ENCODE measurements around the gene ATXN2. TPM values are rescaled to one million over a fixed set of nuclear protein-coding genes. Genes with fewer than 3 reads are reported as not detected.

Gene ATXN2
- total and polyA plus RNA-seq, 9 of the 15 experiments (the other 6 are each of a cell fraction or from before 2014, with no cell fraction given): 16.8 to 67.8 (median 29.3) TPM

DNA sequence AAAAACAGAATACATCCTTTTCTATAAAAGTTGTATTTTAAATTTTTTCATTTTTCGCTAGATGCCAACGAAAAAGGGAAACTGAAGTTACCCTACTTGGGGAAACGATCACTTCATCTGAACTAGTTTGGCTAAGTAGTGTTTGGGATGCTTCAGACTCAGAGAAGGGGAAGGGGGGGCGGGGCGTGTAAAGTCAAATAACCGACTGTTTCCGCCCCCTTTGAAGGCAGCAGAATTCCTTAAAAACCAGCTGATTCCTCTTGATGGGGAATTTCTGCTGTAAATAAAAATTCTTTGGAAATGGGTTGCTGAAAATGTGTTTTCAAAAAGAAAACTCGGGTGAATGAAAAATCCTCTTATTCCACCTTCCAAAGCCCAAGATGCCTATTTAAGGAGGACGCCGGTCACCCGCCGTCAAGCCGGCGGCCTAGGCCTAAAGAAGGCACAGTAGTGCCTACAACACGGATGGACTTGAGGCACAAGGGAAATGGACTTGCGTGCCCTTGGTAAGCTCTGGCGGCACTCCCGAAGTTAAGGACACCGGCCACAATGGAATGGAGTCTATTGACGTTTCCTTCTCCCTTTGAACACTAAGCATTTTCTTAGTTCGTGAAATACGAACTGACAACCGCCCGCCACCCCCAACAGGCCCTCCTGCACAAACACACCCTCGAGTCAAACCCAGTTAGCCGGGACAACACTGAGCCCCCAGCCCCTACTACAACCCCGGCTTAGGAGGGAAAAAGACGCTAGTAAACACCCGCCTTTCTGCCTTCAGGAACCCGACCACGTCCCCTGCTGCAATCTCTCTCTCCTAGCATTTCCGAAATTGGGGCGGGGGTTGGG lies 1.9 kb downstream of the ATXN2 start (continued):
- TF ChIP-seq, protein P1, sequence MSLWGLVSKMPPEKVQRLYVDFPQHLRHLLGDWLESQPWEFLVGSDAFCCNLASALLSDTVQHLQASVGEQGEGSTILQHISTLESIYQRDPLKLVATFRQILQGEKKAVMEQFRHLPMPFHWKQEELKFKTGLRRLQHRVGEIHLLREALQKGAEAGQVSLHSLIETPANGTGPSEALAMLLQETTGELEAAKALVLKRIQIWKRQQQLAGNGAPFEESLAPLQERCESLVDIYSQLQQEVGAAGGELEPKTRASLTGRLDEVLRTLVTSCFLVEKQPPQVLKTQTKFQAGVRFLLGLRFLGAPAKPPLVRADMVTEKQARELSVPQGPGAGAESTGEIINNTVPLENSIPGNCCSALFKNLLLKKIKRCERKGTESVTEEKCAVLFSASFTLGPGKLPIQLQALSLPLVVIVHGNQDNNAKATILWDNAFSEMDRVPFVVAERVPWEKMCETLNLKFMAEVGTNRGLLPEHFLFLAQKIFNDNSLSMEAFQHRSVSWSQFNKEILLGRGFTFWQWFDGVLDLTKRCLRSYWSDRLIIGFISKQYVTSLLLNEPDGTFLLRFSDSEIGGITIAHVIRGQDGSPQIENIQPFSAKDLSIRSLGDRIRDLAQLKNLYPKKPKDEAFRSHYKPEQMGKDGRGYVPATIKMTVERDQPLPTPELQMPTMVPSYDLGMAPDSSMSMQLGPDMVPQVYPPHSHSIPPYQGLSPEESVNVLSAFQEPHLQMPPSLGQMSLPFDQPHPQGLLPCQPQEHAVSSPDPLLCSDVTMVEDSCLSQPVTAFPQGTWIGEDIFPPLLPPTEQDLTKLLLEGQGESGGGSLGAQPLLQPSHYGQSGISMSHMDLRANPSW (CRISPR knock-in tag; IDR thresholded peaks at IDR 0.05): no peak
- no peak for TF ChIP-seq GABPB1 (CRISPR knock-in tag; IDR thresholded peaks at IDR 0.05)
- TF ChIP-seq CREB1 (IDR thresholded peaks at IDR 0.05): no peak
- TF ChIP-seq CREB1 (CRISPR knock-in tag; IDR thresholded peaks at IDR 0.05): peak; percentile 43; the same call in 1 of the 2 replicates
- TF ChIP-seq TAL1 (IDR thresholded peaks at IDR 0.05): no peak
- no peak for TF ChIP-seq POLR2G (IDR thresholded peaks at IDR 0.05; ENCODE audit: low read depth, low read length)
- TF ChIP-seq, protein P2, sequence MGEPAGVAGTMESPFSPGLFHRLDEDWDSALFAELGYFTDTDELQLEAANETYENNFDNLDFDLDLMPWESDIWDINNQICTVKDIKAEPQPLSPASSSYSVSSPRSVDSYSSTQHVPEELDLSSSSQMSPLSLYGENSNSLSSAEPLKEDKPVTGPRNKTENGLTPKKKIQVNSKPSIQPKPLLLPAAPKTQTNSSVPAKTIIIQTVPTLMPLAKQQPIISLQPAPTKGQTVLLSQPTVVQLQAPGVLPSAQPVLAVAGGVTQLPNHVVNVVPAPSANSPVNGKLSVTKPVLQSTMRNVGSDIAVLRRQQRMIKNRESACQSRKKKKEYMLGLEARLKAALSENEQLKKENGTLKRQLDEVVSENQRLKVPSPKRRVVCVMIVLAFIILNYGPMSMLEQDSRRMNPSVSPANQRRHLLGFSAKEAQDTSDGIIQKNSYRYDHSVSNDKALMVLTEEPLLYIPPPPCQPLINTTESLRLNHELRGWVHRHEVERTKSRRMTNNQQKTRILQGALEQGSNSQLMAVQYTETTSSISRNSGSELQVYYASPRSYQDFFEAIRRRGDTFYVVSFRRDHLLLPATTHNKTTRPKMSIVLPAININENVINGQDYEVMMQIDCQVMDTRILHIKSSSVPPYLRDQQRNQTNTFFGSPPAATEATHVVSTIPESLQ (CRISPR knock-in tag; IDR thresholded peaks at IDR 0.05): peak; percentile 29; the same call in 1 of the 2 replicates
- no peak for TF ChIP-seq FOXJ2 (tag; IDR thresholded peaks at IDR 0.05)
- no peak for TF ChIP-seq ZNF354B (CRISPR knock-in tag; IDR thresholded peaks at IDR 0.05)
- TF ChIP-seq, protein P3, sequence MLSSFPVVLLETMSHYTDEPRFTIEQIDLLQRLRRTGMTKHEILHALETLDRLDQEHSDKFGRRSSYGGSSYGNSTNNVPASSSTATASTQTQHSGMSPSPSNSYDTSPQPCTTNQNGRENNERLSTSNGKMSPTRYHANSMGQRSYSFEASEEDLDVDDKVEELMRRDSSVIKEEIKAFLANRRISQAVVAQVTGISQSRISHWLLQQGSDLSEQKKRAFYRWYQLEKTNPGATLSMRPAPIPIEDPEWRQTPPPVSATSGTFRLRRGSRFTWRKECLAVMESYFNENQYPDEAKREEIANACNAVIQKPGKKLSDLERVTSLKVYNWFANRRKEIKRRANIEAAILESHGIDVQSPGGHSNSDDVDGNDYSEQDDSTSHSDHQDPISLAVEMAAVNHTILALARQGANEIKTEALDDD (IDR thresholded peaks at IDR 0.05): peak; percentile 79
- no peak for TF ChIP-seq HNRNPH1 (optimal IDR thresholded peaks at IDR 0.05; ENCODE audit: low read depth, low read length)
- no peak for TF ChIP-seq RBM34 (IDR thresholded peaks at IDR 0.05; ENCODE audit: borderline replicate concordance, insufficient read depth, low read length)
- no peak for TF ChIP-seq HMG20B (CRISPR knock-in tag; IDR thresholded peaks at IDR 0.05)
- no peak for TF ChIP-seq ZNF780A (CRISPR knock-in tag; IDR thresholded peaks at IDR 0.05)
- TF ChIP-seq YBX1 (IDR thresholded peaks at IDR 0.05): no peak
- TF ChIP-seq, protein P4, sequence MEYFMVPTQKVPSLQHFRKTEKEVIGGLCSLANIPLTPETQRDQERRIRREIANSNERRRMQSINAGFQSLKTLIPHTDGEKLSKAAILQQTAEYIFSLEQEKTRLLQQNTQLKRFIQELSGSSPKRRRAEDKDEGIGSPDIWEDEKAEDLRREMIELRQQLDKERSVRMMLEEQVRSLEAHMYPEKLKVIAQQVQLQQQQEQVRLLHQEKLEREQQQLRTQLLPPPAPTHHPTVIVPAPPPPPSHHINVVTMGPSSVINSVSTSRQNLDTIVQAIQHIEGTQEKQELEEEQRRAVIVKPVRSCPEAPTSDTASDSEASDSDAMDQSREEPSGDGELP (CRISPR knock-in tag; IDR thresholded peaks at IDR 0.05; ENCODE audit: borderline replicate concordance): 0 out of 2 replicates have a peak, but pooled peaks have one; percentile 2
- peak; percentile 52 for TF ChIP-seq TAF1 (IDR thresholded peaks at IDR 0.05; ENCODE audit: control insufficient read depth, extremely low read depth, insufficient read depth, low read length, severe bottlenecking)
- TF ChIP-seq CBX1 (IDR thresholded peaks at IDR 0.05; ENCODE audit: low read depth): no peak
- TF ChIP-seq FOXK2 (conservative IDR thresholded peaks at IDR 0.05 in 1 of 2, IDR thresholded peaks at IDR 0.05 in 1 of 2; ENCODE audit: low read depth in 2 of 2): 0 out of 4 replicates have a peak, but pooled peaks have one; percentile 13 to 22
- peak; percentile 61 for TF ChIP-seq CREM (IDR thresholded peaks at IDR 0.05; ENCODE audit: low read depth)

Data from K562 (cell line).